Lower leg skin (tissue), 4 donors: Measurements from ENCODE around the gene NDUFAF2. TPM values are rescaled to one million over a fixed set of nuclear protein-coding genes. Genes with fewer than 3 reads are reported as not detected.

Source experiments
- DNase-seq, 2 donors: peaks; one replicate each; pipeline ENCODE4 v3.0.0-alpha.2; 2019; ENCODE audit warnings: low spot score in 2 of 2
- H3K4me3 ChIP-seq: fragments of 200-600 bp; sonication (generic); 2 replicates; pipeline ENCODE4 v1.5.1; 2017; ENCODE audit warnings: mild to moderate bottlenecking, low read depth; ENCODE audit not compliant: poor library complexity, severe bottlenecking
- CTCF ChIP-seq, 3 donors: fragments of 450-650 bp; IDR thresholded peaks; one replicate each; pipeline ENCODE4 v1.5.1; 2016; ENCODE audit warnings: antibody characterized with exemption in 3 of 3, mild to moderate bottlenecking in 3 of 3, moderate library complexity in 2 of 3
- POLR2A ChIP-seq, 2 donors: fragments of 450-650 bp; IDR thresholded peaks; one replicate each; pipeline ENCODE4 v1.6.1; 2016 to 2017; ENCODE audit warnings: antibody characterized with exemption in 2 of 2, mild to moderate bottlenecking in 1 of 2, moderate library complexity in 1 of 2
- WGBS, 2 donors: methylation state at CpG; one replicate each; pipeline ENCODE4 v1.1.5; 2018; 5-methylcytosine and 5-hydroxymethylcytosine counted together
- intact Hi-C: fragments of 100-400 bp; cut with DNase I; formaldehyde crosslinking; loops from one replicate; pipeline ENCODE4 v1.15.0; 2023; ENCODE audit warnings: low total_unique reads
- total RNA-seq, 4 donors: library from RNA; depleted of rRNA; stranded (reverse); fragments of >200 nt; gene quantifications; one replicate each; pipeline ENCODE4 v1.1.0, GENCODE V29; 2016

Gene NDUFAF2
- total RNA-seq, 4 donors from 2014 or later, result 13.3 to 22.7 (median 16.0) TPM

- no peak for DNase-seq
- intact Hi-C loops, result no loop called here
Observed at GRCh38 chr5:60993425-60993824, 48.4 kb downstream of the NDUFAF2 start.

DNA sequence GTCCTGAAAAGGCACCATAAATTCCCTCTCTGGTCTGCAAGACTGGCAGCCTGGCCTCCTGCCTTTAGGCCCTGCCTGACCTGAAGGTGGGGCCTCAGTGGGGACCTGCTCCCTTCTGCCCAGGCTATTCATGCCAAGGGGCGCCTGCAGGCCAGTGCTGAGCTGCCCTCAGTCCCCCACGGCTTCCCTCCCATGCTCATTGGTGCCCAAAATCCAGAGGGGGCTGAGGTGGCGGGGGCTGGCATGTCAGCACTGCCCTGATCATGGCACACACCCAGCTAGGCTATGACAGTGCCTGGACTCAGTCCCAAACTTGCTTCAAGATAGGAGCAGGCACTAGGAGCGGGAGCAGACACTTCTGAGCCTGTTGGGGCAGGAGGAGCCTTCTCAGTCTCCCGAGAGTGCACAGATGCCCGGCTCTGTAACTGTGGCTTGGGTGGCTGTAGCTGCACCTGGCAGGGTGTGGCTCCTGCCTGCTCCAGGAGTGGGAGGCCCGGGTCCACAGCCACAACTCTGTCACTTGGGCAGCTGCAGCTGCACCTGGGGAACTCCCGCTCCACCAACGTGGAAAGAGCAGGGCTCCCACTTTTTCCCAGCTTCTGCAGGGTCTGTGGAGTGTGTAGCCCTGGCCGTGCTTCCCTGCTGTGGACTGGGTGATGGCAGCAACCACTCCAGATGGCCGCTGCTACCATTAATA lies 49.0 kb downstream of the NDUFAF2 start:
- WGBS, 2 donors, result 87 to 88% methylated on average over 8 to 10 of the region's 11 CpGs
- intact Hi-C loops, result no loop called here
- no peak overlapping the region for H3K4me3 ChIP-seq
- TF ChIP-seq POLR2A (IDR thresholded peaks at IDR 0.05), result no peak
- DNase-seq, result no peak

More at GRCh38 chr5:60993425-60993824, 48.4 kb downstream of the NDUFAF2 start:
- no peak overlapping the region for H3K4me3 ChIP-seq
- TF ChIP-seq POLR2A (IDR thresholded peaks at IDR 0.05) (no peak), CTCF (IDR thresholded peaks at IDR 0.05) (no peak)
- WGBS, 2 donors, result 94 to 100% methylated on average over 1 to 2 of the region's 2 CpGs

DNA sequence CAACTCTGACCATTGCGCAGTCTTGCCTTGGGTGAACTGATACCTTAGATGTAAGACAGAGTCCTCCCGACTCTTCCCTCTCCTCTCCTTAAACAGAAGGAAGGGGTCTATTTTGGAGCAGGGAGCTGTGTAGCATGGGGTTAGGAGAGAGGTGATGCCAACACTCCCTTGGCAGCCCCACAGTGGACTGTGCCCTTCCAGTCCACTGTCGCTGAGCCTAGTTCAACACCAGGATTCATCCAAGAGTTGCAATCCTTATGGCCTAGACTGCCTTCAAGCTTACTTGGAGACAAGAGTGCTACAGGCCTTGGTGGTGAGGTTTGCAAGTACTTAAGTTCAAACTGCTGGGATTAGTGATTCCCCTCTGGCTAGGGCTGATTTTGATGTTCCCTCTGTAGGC lies 51.4 kb downstream of the NDUFAF2 start:
- H3K4me3 ChIP-seq, result no peak overlapping the region
- intact Hi-C loops, result no loop called here
- WGBS, 2 donors, result 78 to 96% methylated on average over 3 of the region's 3 CpGs
- DNase-seq, result no peak
- no peak for TF ChIP-seq CTCF (IDR thresholded peaks at IDR 0.05)
- no peak for TF ChIP-seq POLR2A (IDR thresholded peaks at IDR 0.05)

DNA sequence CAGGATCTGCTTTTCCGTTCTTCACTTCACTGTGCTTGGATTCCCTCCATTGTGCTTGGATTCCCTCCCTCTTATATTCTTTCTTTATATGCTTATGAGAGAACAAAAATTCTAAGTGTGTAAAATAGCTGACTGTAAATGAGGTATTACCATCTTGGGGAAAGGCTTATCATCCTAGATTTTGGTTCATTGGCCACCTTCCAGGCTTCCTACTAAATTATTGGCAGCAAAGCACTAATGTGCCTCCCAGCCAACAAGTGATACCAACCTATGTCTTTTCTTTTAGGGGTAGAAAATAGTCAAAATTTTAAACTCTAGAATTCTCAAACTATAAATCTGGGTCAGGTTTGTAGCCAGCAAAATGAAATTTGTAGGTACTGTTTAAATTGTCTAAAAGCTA lies 52.7 kb downstream of the NDUFAF2 start:
- TF ChIP-seq POLR2A (IDR thresholded peaks at IDR 0.05) (no peak), CTCF (IDR thresholded peaks at IDR 0.05) (no peak)
- intact Hi-C loops, result no loop called here
- H3K4me3 ChIP-seq, result no peak overlapping the region
- DNase-seq, result no peak
- WGBS, 2 donors, result 71 to 88% methylated on average over 1 of the region's 1 CpG

DNA sequence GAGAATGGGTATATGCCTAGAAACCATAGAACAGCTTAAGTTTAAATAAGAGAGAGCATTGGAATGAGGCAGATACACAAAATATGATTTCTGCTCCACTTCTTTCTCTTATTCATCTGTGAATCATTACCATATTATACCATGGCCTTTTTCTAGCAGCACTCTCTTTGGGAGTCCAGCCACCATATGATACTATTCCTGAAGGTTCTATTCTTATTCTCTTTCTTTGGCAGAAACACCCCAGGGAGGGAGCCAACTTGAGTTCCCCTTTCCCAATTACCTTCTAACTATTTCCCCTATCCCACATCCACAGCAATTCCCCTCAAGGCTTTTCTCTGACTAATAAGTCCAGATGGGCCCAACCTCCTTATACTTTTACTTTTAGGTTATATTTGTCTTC lies 55.9 kb downstream of the NDUFAF2 start:
- no peak for TF ChIP-seq POLR2A (IDR thresholded peaks at IDR 0.05)
- no peak for TF ChIP-seq CTCF (IDR thresholded peaks at IDR 0.05)
- H3K4me3 ChIP-seq, result no peak overlapping the region
- intact Hi-C loops, result no loop called here
- no peak for DNase-seq

GRCh38 chr5:61001647-61002046 lies 56.6 kb downstream of the NDUFAF2 start:
- intact Hi-C loops, result no loop called here
- no peak for DNase-seq
- TF ChIP-seq CTCF (IDR thresholded peaks at IDR 0.05) (no peak), POLR2A (IDR thresholded peaks at IDR 0.05) (no peak)
- 63 to 64% methylated on average over 3 of the region's 3 CpGs for WGBS, 2 donors
- H3K4me3 ChIP-seq, result no peak overlapping the region
